H1 (cell line): ENCODE measurements around the gene MTFR2. TPM values are rescaled to one million over a fixed set of nuclear protein-coding genes. Genes with fewer than 3 reads are reported as not detected.

Experiments used
- CTCF ChIA-PET: fragments of 300-600 bp; sonication (Branson Sonifier 250); formaldehyde crosslinking; loops from one replicate; lab custom pipeline; 2021; ENCODE audit not compliant: partially characterized antibody; lab: Charles Lee
- POLR2A ChIA-PET: fragments of 300-600 bp; sonication (Branson Sonifier 250); formaldehyde crosslinking; loops from one replicate; lab custom pipeline; 2021; ENCODE audit warnings: inconsistent platforms; ENCODE audit not compliant: partially characterized antibody; lab: Charles Lee
- DNase-seq, 2 experiments: peaks; one replicate each; pipeline versions ENCODE4 v3.0.0 to v3.0.0-alpha.2; 2010 to 2022; ENCODE audit warnings: low spot score in 2 of 2, low read depth in 1 of 2, mixed read lengths in 1 of 2
- FAIRE-seq: peaks from 2 replicates; lab custom pipeline; 2011; peaks lifted over from hg19 to GRCh38; lab: Jason Lieb, UNC
- H2AFZ ChIP-seq: 2 replicates; pipeline ENCODE4 v1.8.1; 2012; ENCODE audit warnings: low read length, inconsistent platforms
- H2AK5ac ChIP-seq: 2 replicates; pipeline ENCODE4 v1.6.1; 2013; ENCODE audit warnings: low read depth, low read length
- H2BK120ac ChIP-seq: replicated peaks from 2 replicates; pipeline ENCODE3; 2013; ENCODE audit warnings: low read depth, low read length, inconsistent platforms
- H2BK12ac ChIP-seq: 2 replicates; pipeline ENCODE4 v1.6.1; 2013; ENCODE audit warnings: low read depth, low read length
- H2BK15ac ChIP-seq: 2 replicates; pipeline ENCODE4 v1.6.1; 2013; ENCODE audit warnings: low read length
- H2BK20ac ChIP-seq: 2 replicates; pipeline ENCODE4 v1.6.1; 2013; ENCODE audit warnings: low read length
- H2BK5ac ChIP-seq: 2 replicates; pipeline ENCODE4 v1.6.1; 2013; ENCODE audit warnings: low read depth, low read length
- H3K14ac ChIP-seq: 2 replicates; pipeline ENCODE4 v1.6.1; 2013; ENCODE audit warnings: inconsistent platforms; ENCODE audit not compliant: insufficient read length
- H3K18ac ChIP-seq: 2 replicates; pipeline ENCODE4 v1.6.1; 2013; ENCODE audit warnings: low read length; ENCODE audit errors: extremely low read depth
- H3K23ac ChIP-seq: 2 replicates; pipeline ENCODE4 v1.6.1; 2013; ENCODE audit warnings: inconsistent platforms; ENCODE audit not compliant: insufficient read length
- H3K23me2 ChIP-seq: 2 replicates; pipeline ENCODE4 v1.6.1; 2013; ENCODE audit warnings: low read depth, low read length
- H3K27ac ChIP-seq: 2 replicates; pipeline ENCODE4 v1.6.1; 2011; ENCODE audit warnings: low read depth, low read length, inconsistent platforms
- H3K27me3 ChIP-seq, 4 experiments: replicated peaks in 1 of 4; 1 replicate in 1 of 4; 2 replicates in 3 of 4; pipeline versions ENCODE4 v1.6.1 to v1.8.1; 2011 to 2013; ENCODE audit warnings: low read length in 3 of 4, mild to moderate bottlenecking in 3 of 4, inconsistent platforms in 2 of 4, mixed read lengths in 2 of 4, moderate library complexity in 1 of 4; ENCODE audit not compliant: control insufficient read depth in 3 of 4, insufficient read depth in 3 of 4; ENCODE audit errors: extremely low read depth in 1 of 4
- H3K36me3 ChIP-seq, 4 experiments: 2 replicates each; pipeline versions ENCODE4 v1.6.1 to v1.8.1; 2011 to 2013; ENCODE audit warnings: mild to moderate bottlenecking in 4 of 4, low read length in 3 of 4, moderate library complexity in 2 of 4, control low read depth in 1 of 4, inconsistent platforms in 1 of 4; ENCODE audit not compliant: insufficient read depth in 4 of 4, control insufficient read depth in 2 of 4
- H3K4ac ChIP-seq: replicated peaks from 2 replicates; pipeline ENCODE3; 2013; ENCODE audit warnings: low read length, low read depth, mixed read lengths, inconsistent platforms; ENCODE audit not compliant: insufficient read length
- H3K4me1 ChIP-seq, 4 experiments: replicated peaks in 1 of 4; 1 replicate in 1 of 4; 2 replicates in 3 of 4; pipeline versions ENCODE4 v1.6.1 to v1.8.1; 2011 to 2013; ENCODE audit warnings: low read length in 3 of 4, inconsistent platforms in 2 of 4, mixed read lengths in 1 of 4; ENCODE audit not compliant: insufficient read depth in 4 of 4, control insufficient read depth in 3 of 4
- H3K4me2 ChIP-seq, 2 experiments: 2 replicates each; pipeline versions ENCODE4 v1.6.1 to v1.8.1; 2011 to 2013; ENCODE audit warnings: low read depth in 2 of 2, low read length in 2 of 2, control low read depth in 1 of 2, inconsistent platforms in 1 of 2, mild to moderate bottlenecking in 1 of 2; ENCODE audit not compliant: insufficient read depth in 1 of 2
- H3K4me3 ChIP-seq, 4 experiments: fragments of 200-600, 300-600 bp in 1 of 4; sonication (generic), shearing (Covaris generic), sonication (Bioruptor Twin) in 1 of 4; 2 replicates each; pipeline versions ENCODE4 v1.5.1 to v1.8.1; 2011 to 2016; ENCODE audit warnings: low read length in 4 of 4, low read depth in 3 of 4, control low read depth in 2 of 4, inconsistent platforms in 2 of 4, mild to moderate bottlenecking in 2 of 4, mixed read lengths in 1 of 4, moderate library complexity in 1 of 4; ENCODE audit not compliant: insufficient read depth in 2 of 4; ENCODE audit errors: extremely low read depth in 1 of 4
- H3K56ac ChIP-seq: replicated peaks from 2 replicates; pipeline ENCODE3; 2013; ENCODE audit warnings: low read depth, mild to moderate bottlenecking, mixed read lengths, low read length, inconsistent platforms; ENCODE audit not compliant: insufficient read length
- H3K79me1 ChIP-seq: 2 replicates; pipeline ENCODE4 v1.6.1; 2013; ENCODE audit warnings: low read depth, low read length, control low read depth
- H3K79me2 ChIP-seq, 2 experiments: 2 replicates each; pipeline versions ENCODE4 v1.6.1 to v1.8.1; 2012 to 2013; ENCODE audit warnings: low read length in 2 of 2, mild to moderate bottlenecking in 2 of 2, inconsistent platforms in 1 of 2; ENCODE audit not compliant: insufficient read depth in 2 of 2, control insufficient read depth in 1 of 2
- H3K9ac ChIP-seq, 4 experiments: replicated peaks in 1 of 4; 1 replicate in 1 of 4; 2 replicates in 3 of 4; pipeline versions ENCODE4 v1.6.1 to v1.8.1; 2011 to 2013; ENCODE audit warnings: low read depth in 3 of 4, low read length in 3 of 4, control low read depth in 2 of 4, mild to moderate bottlenecking in 2 of 4, moderate library complexity in 2 of 4, inconsistent platforms in 1 of 4; ENCODE audit errors: extremely low read depth in 1 of 4
- H3K9me3 ChIP-seq, 2 experiments: 2 replicates each; pipeline versions ENCODE4 v1.6.1 to v1.8.1; 2012 to 2013; ENCODE audit warnings: mild to moderate bottlenecking in 2 of 2, moderate library complexity in 2 of 2, control low read depth in 1 of 2, inconsistent platforms in 1 of 2, low read depth in 1 of 2, low read length in 1 of 2, mixed read lengths in 1 of 2; ENCODE audit not compliant: insufficient read depth in 2 of 2
- H4K20me1 ChIP-seq, 2 experiments: replicated peaks in 1 of 2; 2 replicates each; pipeline versions ENCODE3 to v1.8.1; 2011 to 2013; ENCODE audit warnings: inconsistent platforms in 2 of 2, low read length in 2 of 2, mild to moderate bottlenecking in 1 of 2; ENCODE audit not compliant: insufficient read depth in 2 of 2, control insufficient read depth in 1 of 2
- H4K5ac ChIP-seq: 2 replicates; pipeline ENCODE4 v1.6.1; 2013; ENCODE audit warnings: low read length, low read depth, mixed read lengths, inconsistent platforms; ENCODE audit not compliant: insufficient read length
- H4K8ac ChIP-seq: 2 replicates; pipeline ENCODE4 v1.8.0; 2013; ENCODE audit warnings: mild to moderate bottlenecking, moderate library complexity, low read length, inconsistent platforms; ENCODE audit not compliant: insufficient read depth; ENCODE audit errors: extremely low read depth
- H4K91ac ChIP-seq: replicated peaks from 2 replicates; pipeline ENCODE3; 2013; ENCODE audit warnings: low read length, mixed read lengths, inconsistent platforms; ENCODE audit not compliant: insufficient read length
- BACH1 ChIP-seq: IDR thresholded peaks from 2 replicates; pipeline ENCODE4 v1.6.1; 2012; ENCODE audit warnings: low read length, improper control_type of control experiment
- CEBPB ChIP-seq: IDR thresholded peaks from 2 replicates; pipeline ENCODE4 v1.6.1; 2012; ENCODE audit warnings: low read depth, low read length
- EP300 ChIP-seq, 2 experiments: IDR thresholded peaks; 1 replicate in 1 of 2; 2 replicates in 1 of 2; pipeline ENCODE4 v1.6.1; 2011 to 2012; ENCODE audit warnings: low read depth in 2 of 2, low read length in 2 of 2, mild to moderate bottlenecking in 2 of 2, borderline replicate concordance in 1 of 2, inconsistent platforms in 1 of 2, moderate library complexity in 1 of 2
- KDM5A ChIP-seq: fragments of 200-600 bp; IDR thresholded peaks from 2 replicates; pipeline ENCODE4 v1.7.1; 2012; ENCODE audit warnings: mild to moderate bottlenecking, low read length, inconsistent platforms, mixed read lengths
- PHF8 ChIP-seq: fragments of 200-600 bp; sonication (generic); conservative IDR thresholded peaks from 2 replicates; pipeline ENCODE4 v1.7.1; 2012; ENCODE audit warnings: low read depth, mild to moderate bottlenecking, inconsistent platforms, low read length, moderate library complexity
- RFX5 ChIP-seq: IDR thresholded peaks from 2 replicates; pipeline ENCODE4 v1.6.1; 2011; ENCODE audit warnings: low read depth, low read length, improper control_type of control experiment, borderline replicate concordance
- SIN3A ChIP-seq, 2 experiments: IDR thresholded peaks in 1 of 2; conservative IDR thresholded peaks in 1 of 2; 2 replicates each; pipeline ENCODE4 v1.6.1; 2011 to 2012; ENCODE audit warnings: low read length in 2 of 2, improper control_type of control experiment in 1 of 2, low read depth in 1 of 2, mild to moderate bottlenecking in 1 of 2
- SP1 ChIP-seq: IDR thresholded peaks from 2 replicates; pipeline ENCODE4 v1.6.1; 2011; ENCODE audit warnings: low read depth, low read length
- TAF7 ChIP-seq: optimal IDR thresholded peaks from 2 replicates; pipeline ENCODE3; 2011; ENCODE audit warnings: low read depth, mild to moderate bottlenecking, inconsistent platforms, low read length, moderate library complexity, borderline replicate concordance
- TBP ChIP-seq: IDR thresholded peaks from 2 replicates; pipeline ENCODE4 v1.6.1; 2011; ENCODE audit warnings: low read depth, low read length, improper control_type of control experiment
- TCF12 ChIP-seq: IDR thresholded peaks from 2 replicates; pipeline ENCODE4 v1.6.1; 2011; ENCODE audit warnings: low read depth, mild to moderate bottlenecking, low read length
- USF2 ChIP-seq: IDR thresholded peaks from 2 replicates; pipeline ENCODE4 v1.6.1; 2011; ENCODE audit warnings: low read length, improper control_type of control experiment
- ZNF274 ChIP-seq: IDR thresholded peaks from 2 replicates; pipeline ENCODE4 v1.7.0; 2012; ENCODE audit warnings: low read length, borderline replicate concordance; ENCODE audit errors: extremely low read depth
- WGBS, 2 experiments: shearing (Covaris generic) in 1 of 2; methylation state at CpG; one replicate each; pipeline versions ENCODE4 v1.1.6 to v1.1.7; 2013 to 2015; ENCODE audit warnings: low lambda C conversion rate in 2 of 2, mixed read lengths in 2 of 2, inconsistent platforms in 1 of 2, low coverage in 1 of 2, missing lambda C conversion rate in 1 of 2; ENCODE audit not compliant: insufficient replicate concordance in 2 of 2, insufficient coverage in 1 of 2, insufficient read length in 1 of 2; ENCODE audit errors: extremely low coverage in 1 of 2, missing lambda C conversion rate in 1 of 2; 5-methylcytosine and 5-hydroxymethylcytosine counted together
- polyA plus RNA-seq, 7 experiments: library from polyadenylated mRNA; depleted of rRNA in 3 of 7; stranded (reverse) in 5 of 7; unstranded in 2 of 7; fragments of >200 nt in 5 of 7; fragments of 200-250 nt in 2 of 7; gene quantifications; 1 replicate in 5 of 7; 2 replicates in 1 of 7; 4 replicates in 1 of 7; pipeline versions ENCODE4 v1.2.1 to v1.2.3, GENCODE V29; 2011 to 2013; ENCODE audit warnings: missing spikeins in 2 of 7, mixed read lengths in 2 of 7
- total RNA-seq: library from RNA; stranded (reverse); fragmentation: NEBNext Ultra II Directional; extraction: Animal tissue kit (Norgen Biotek cat#: 25700); gene quantifications from 2 replicates; pipeline ENCODE4 v1.2.1, GENCODE V29; 2021

Gene MTFR2
- total and polyA plus RNA-seq, 2 of the 8 experiments (the other 6 are each of a cell fraction or from before 2014, with no cell fraction given) = 8.5 to 10.7 TPM

GRCh38 chr6:136184738-136185137 is 65.4 kb downstream of the MTFR2 start:
- CTCF ChIA-PET = interaction anchor here (0.5 to 1.4 kb wide), 3 partner anchors 25 to 734 kb away, joined by 3 to 8 read pairs (median 4); no protein-coding TSS in a partner anchor
- no peak for TF ChIP-seq TCF12
- no peak for TF ChIP-seq SIN3A (conservative IDR thresholded peaks at IDR 0.05 in 1 of 2, IDR thresholded peaks at IDR 0.05 in 1 of 2; ENCODE audit: low read depth in 1 of 2, low read length in 2 of 2)
- TF ChIP-seq BACH1 = no peak
- TF ChIP-seq EP300 (IDR thresholded peaks at IDR 0.05; ENCODE audit: borderline replicate concordance in 1 of 2, low read depth in 2 of 2, low read length in 2 of 2) = no peak
- no peak for TF ChIP-seq USF2
- TF ChIP-seq TAF7 = no peak
- TF ChIP-seq ZNF274 = no peak
- no peak for TF ChIP-seq RFX5
- no peak for TF ChIP-seq PHF8
- TF ChIP-seq CEBPB = no peak
- TF ChIP-seq KDM5A = no peak
- TF ChIP-seq SP1 = no peak
- no peak for TF ChIP-seq TBP
- TF ChIP-seq, all 59 proteins: peak for 0

More at GRCh38 chr6:136184738-136185137, 65.4 kb downstream of the MTFR2 start:
- no peak overlapping the region for H2AK5ac ChIP-seq
- H3K27me3 ChIP-seq = no peaks in the 10 kb centered on the region
- H3K36me3 ChIP-seq = no peaks in the 10 kb centered on the region
- FAIRE-seq (no peak), DNase-seq (no peak)
- H3K79me2 ChIP-seq = no peaks in the 10 kb centered on the region
- no peaks in the 10 kb centered on the region for H4K20me1 ChIP-seq
- no peak overlapping the region for H2BK120ac ChIP-seq
- no peak overlapping the region for H2BK12ac ChIP-seq
- POLR2A ChIA-PET = no interaction called here
- no peak overlapping the region for H4K8ac ChIP-seq
- no peak overlapping the region for H2AFZ ChIP-seq
- no peak overlapping the region for H3K9ac ChIP-seq
- H4K91ac ChIP-seq = no peak overlapping the region
- H3K23ac ChIP-seq = no peak overlapping the region
- no peak overlapping the region for H2BK20ac ChIP-seq
- no peaks in the 10 kb centered on the region for H3K23me2 ChIP-seq
- no peak overlapping the region for H3K14ac ChIP-seq
- no peak overlapping the region for H3K18ac ChIP-seq
- no peak overlapping the region for H3K4ac ChIP-seq
- no peak overlapping the region for H3K4me3 ChIP-seq
- H3K79me1 ChIP-seq = no peaks in the 10 kb centered on the region
- no peak overlapping the region for H3K27ac ChIP-seq
- no peak overlapping the region for H3K4me2 ChIP-seq
- H2BK15ac ChIP-seq = no peak overlapping the region
- H3K56ac ChIP-seq = no peak overlapping the region
- H4K5ac ChIP-seq = no peak overlapping the region
- no peak overlapping the region for H2BK5ac ChIP-seq
- H3K9me3 ChIP-seq = no peaks in the 10 kb centered on the region
- WGBS, 2 experiments = 88% methylated on average over 1 of the region's 1 CpG; no CpG with 5 or more reads in 1 of the 2 experiments
- H3K4me1 ChIP-seq = no peaks in the 10 kb centered on the region
